AG04450 (cell line): Measurements from ENCODE around the gene SHC4. TPM values are rescaled to one million over a fixed set of nuclear protein-coding genes. Genes with fewer than 3 reads are reported as not detected.
"Not testable (repeated sequence)": the region's sequence is repeated elsewhere in the genome, so short reads cannot be mapped to it uniquely, and the experiment has no call there.

Experiments used
- CTCF ChIA-PET: fragments of 300-600, 350-600 bp; formaldehyde crosslinking; extraction: SDS; loops from one replicate; lab custom pipeline; 2022; ENCODE audit warnings: antibody characterized with exemption, inconsistent platforms; lab: Charles Lee
- POLR2A ChIA-PET: fragments of 350-600 bp; formaldehyde crosslinking; extraction: SDS; loops from one replicate; lab custom pipeline; 2021; ENCODE audit warnings: antibody characterized with exemption, inconsistent platforms; lab: Yijun Ruan, JAX
- DNase-seq: peaks from one replicate; pipeline ENCODE4 v3.0.0-alpha.2; 2011; ENCODE audit warnings: low read depth, low spot score
- H3K27ac ChIP-seq: one replicate; pipeline ENCODE4 v1.5.1; 2012; ENCODE audit warnings: low read depth, low read length, control low read depth
- H3K27me3 ChIP-seq: one replicate; pipeline ENCODE4 v1.6.0; 2012; ENCODE audit warnings: low read length; ENCODE audit not compliant: control insufficient read depth, insufficient read depth
- H3K4me3 ChIP-seq: 2 replicates; pipeline ENCODE4 v1.5.1; 2011; ENCODE audit warnings: mild to moderate bottlenecking, low read depth, low read length, control low read depth
- H3K9me3 ChIP-seq: 2 replicates; pipeline ENCODE4 v1.5.1; 2012; ENCODE audit warnings: low read length; ENCODE audit not compliant: control insufficient read depth, insufficient read depth
- polyA plus RNA-seq: library from polyadenylated mRNA; depleted of rRNA; stranded (reverse); fragments of >200 nt; gene quantifications from 2 replicates; pipeline ENCODE4 v1.2.3, GENCODE V29; 2011
- TF ChIP-seq, protein P1 (sequence below): IDR thresholded peaks from 2 replicates; pipeline ENCODE4 v1.5.1; 2011; ENCODE audit warnings: low read depth, low read length, control low read depth, inconsistent platforms

The SHC4 gene
- polyA plus RNA-seq, 1 experiment, result 5.1 TPM

DNA sequence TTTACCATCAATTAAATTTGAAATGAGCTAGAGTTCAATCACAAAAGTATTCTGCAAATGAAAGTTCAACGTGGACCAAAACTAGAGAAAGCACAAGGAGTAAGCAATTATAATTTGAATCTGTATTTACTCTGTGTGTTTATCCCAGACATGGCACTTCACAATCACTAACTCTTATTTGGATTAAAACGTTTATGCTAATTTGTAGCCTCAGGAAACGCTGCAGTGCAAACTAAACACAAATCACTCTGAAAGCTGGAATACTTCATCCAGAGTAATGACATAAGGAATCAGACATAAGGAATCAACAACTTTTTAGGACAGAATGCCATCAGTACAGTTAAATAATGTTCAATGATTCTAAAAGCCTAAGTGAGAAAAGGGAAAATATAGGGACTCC, 171.3 kb downstream of the SHC4 start:
- Histone ChIP-seq H3K4me3 (no peak overlapping the region), H3K27me3 (no peaks in the 10 kb centered on the region), H3K27ac (no peak overlapping the region), H3K9me3 (no peaks in the 10 kb centered on the region)
- POLR2A ChIA-PET, result no interaction called here
- TF ChIP-seq, protein P1, sequence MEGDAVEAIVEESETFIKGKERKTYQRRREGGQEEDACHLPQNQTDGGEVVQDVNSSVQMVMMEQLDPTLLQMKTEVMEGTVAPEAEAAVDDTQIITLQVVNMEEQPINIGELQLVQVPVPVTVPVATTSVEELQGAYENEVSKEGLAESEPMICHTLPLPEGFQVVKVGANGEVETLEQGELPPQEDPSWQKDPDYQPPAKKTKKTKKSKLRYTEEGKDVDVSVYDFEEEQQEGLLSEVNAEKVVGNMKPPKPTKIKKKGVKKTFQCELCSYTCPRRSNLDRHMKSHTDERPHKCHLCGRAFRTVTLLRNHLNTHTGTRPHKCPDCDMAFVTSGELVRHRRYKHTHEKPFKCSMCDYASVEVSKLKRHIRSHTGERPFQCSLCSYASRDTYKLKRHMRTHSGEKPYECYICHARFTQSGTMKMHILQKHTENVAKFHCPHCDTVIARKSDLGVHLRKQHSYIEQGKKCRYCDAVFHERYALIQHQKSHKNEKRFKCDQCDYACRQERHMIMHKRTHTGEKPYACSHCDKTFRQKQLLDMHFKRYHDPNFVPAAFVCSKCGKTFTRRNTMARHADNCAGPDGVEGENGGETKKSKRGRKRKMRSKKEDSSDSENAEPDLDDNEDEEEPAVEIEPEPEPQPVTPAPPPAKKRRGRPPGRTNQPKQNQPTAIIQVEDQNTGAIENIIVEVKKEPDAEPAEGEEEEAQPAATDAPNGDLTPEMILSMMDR, result no peak
- CTCF ChIA-PET, result no interaction called here
- no peak for DNase-seq

DNA sequence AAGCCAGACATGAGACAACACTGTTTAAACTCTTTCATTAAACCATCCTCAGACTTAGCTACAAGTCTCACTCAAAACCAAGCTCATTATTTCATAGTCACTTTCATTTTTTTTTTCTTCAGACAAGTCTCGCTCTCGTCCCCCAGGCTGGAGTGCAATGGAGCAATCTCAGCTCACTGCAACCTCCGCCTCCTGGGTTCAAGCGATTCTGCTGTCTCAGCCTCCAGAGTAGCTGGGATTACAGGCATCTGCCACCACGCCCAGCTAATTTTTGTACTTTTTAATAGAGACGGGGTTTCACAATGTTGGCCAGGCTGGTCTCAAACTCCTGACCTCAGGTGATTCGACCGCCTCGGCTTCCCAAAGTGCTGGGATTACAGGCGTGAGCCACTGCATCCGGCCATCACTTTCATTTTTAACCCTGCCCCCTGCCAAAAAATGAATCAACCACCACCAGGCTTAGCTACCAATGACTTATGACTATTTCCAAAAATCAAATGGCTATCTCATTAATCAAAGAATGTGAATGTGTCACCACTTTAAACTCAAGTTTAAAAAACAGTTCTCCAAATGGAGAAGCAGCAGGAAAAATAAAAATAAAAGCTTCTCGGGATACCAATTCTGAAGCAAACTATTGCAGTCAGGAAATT, 173.1 kb downstream of the SHC4 start:
- POLR2A ChIA-PET, DNase-seq, H3K27me3 ChIP-seq, H3K27ac ChIP-seq, H3K4me3 ChIP-seq, H3K9me3 ChIP-seq: not testable (repeated sequence)
- CTCF ChIA-PET, result interaction anchor here (3.2 kb wide), 1 partner anchor 11 kb away, joined by 14 read pairs; no protein-coding TSS in a partner anchor

DNA sequence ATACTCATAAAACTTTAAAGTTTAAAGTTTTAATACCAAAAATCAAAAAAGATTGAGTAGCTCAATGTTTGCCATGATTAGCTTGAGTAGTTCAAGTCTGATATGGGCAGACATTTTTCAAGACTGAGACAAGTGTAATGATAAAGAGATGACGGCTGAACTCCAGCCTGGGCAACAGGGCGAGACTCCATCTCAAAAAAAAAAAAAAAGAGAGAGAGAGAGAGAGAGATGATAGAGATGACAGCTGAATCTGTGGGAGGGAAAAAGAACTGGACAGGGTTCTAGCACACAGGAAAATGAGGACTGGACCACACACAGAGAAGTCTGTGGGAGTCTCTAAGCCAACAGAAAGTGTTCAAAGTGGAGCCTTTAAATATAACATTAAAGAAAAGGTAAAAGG, 178.0 kb downstream of the SHC4 start:
- no peak overlapping the region for H3K4me3 ChIP-seq
- H3K9me3 ChIP-seq, result no peaks in the 10 kb centered on the region
- ChIA-PET POLR2A (interaction anchor here (0.7 kb wide), 1 partner anchor 161 kb away, joined by 4 read pairs; no protein-coding TSS in a partner anchor), CTCF (interaction anchor here (0.6 to 0.7 kb wide), 4 partner anchors 15 to 1875 kb away, joined by 3 to 6 read pairs (median 3); no protein-coding TSS in a partner anchor)
- DNase-seq, result no peak
- H3K27me3 ChIP-seq, result no peaks in the 10 kb centered on the region
- TF ChIP-seq, protein P1, result no peak
- H3K27ac ChIP-seq, result no peak overlapping the region

- CTCF ChIA-PET, result interaction anchor here (0.6 to 0.7 kb wide), 2 partner anchors 16 to 1511 kb away, joined by 3 to 6 read pairs; no protein-coding TSS in a partner anchor
- no peak overlapping the region for H3K27ac ChIP-seq
- H3K9me3 ChIP-seq, result no peaks in the 10 kb centered on the region
- TF ChIP-seq, protein P1, result no peak
- no peak for DNase-seq
- POLR2A ChIA-PET, result interaction anchor here (0.5 to 0.7 kb wide), 2 partner anchors 160 to 816 kb away, joined by 3 to 4 read pairs; no protein-coding TSS in a partner anchor
- no peak overlapping the region for H3K4me3 ChIP-seq
- H3K27me3 ChIP-seq, result no peaks in the 10 kb centered on the region
These were observed 178.5 kb downstream of the SHC4 start for GRCh38 chr15:48785195-48785594.

- no peaks in the 10 kb centered on the region for H3K9me3 ChIP-seq
- ChIA-PET CTCF (no interaction called here), POLR2A (interaction anchor here (0.5 kb wide), 1 partner anchor 816 kb away, joined by 3 read pairs; no protein-coding TSS in a partner anchor)
- DNase-seq, result no peak
- H3K27me3 ChIP-seq, result no peaks in the 10 kb centered on the region
- H3K4me3 ChIP-seq, result no peak overlapping the region
- TF ChIP-seq, protein P1, result no peak
- H3K27ac ChIP-seq, result no peak overlapping the region
These were observed 179.0 kb downstream of the SHC4 start for GRCh38 chr15:48784756-48785155.
